Upper lobe of left lung (tissue), 6 donors: Measurements from ENCODE around the gene SPSB4. TPM values are rescaled to one million over a fixed set of nuclear protein-coding genes. Genes with fewer than 3 reads are reported as not detected.

ENCODE experiments used
- ATAC-seq, 2 donors: fragments of 200-7000 bp; cut with Tn5 transposase; one replicate each; pipeline ENCODE4 v1.9.1; 2022; ENCODE audit warnings: mild to moderate bottlenecking in 2 of 2, moderate library complexity in 2 of 2; ENCODE audit not compliant: low FRiP score in 2 of 2
- DNase-seq, 2 donors: peaks; one replicate each; pipeline ENCODE4 v3.0.0-alpha.2; 2019 to 2020
- H3K27ac ChIP-seq, 4 donors: fragments of 200-600 bp; sonication (generic); one replicate each; pipeline ENCODE4 v1.5.1; 2016 to 2019
- H3K27me3 ChIP-seq, 4 donors: fragments of 200-600 bp; sonication (generic); one replicate each; pipeline ENCODE4 v1.5.1; 2017 to 2019
- H3K36me3 ChIP-seq, 4 donors: fragments of 200-600 bp; sonication (generic); one replicate each; pipeline ENCODE4 v1.5.1; 2016 to 2019
- H3K4me1 ChIP-seq, 4 donors: fragments of 200-600 bp; sonication (generic); one replicate each; pipeline ENCODE4 v1.5.1; 2018 to 2019
- H3K4me3 ChIP-seq, 4 donors: fragments of 200-600 bp; sonication (generic); one replicate each; pipeline ENCODE4 v1.5.1; 2017 to 2019; ENCODE audit warnings: mild to moderate bottlenecking in 2 of 4, moderate library complexity in 1 of 4
- H3K9me3 ChIP-seq, 4 donors: fragments of 200-600 bp; sonication (generic); one replicate each; pipeline ENCODE4 v1.5.1; 2018 to 2019
- CTCF ChIP-seq, 6 experiments: fragments of 450-650 bp in 4 of 6; fragments of 200-600 bp in 2 of 6; sonication (generic) in 2 of 6; IDR thresholded peaks; one replicate each; pipeline ENCODE4 v1.5.1; 2016 to 2019; ENCODE audit warnings: antibody characterized with exemption in 6 of 6
- EP300 ChIP-seq, 4 donors: sonication (generic); formaldehyde crosslinking; IDR thresholded peaks; one replicate each; pipeline ENCODE4 v1.5.1; 2017; ENCODE audit warnings: antibody characterized with exemption in 4 of 4, control low read depth in 2 of 4
- POLR2A ChIP-seq, 4 donors: fragments of 450-650 bp; IDR thresholded peaks; one replicate each; pipeline ENCODE4 v1.5.1; 2016 to 2017; ENCODE audit warnings: antibody characterized with exemption in 4 of 4, mild to moderate bottlenecking in 2 of 4
- POLR2AphosphoS5 ChIP-seq, 2 donors: sonication (generic); formaldehyde crosslinking; IDR thresholded peaks; one replicate each; pipeline ENCODE4 v1.5.1; 2017; ENCODE audit warnings: antibody characterized with exemption in 2 of 2
- WGBS, 2 donors: methylation state at CpG; one replicate each; pipeline ENCODE4 v1.1.5; 2017 to 2018; 5-methylcytosine and 5-hydroxymethylcytosine counted together
- total RNA-seq, 6 donors: library from RNA; depleted of rRNA in 4 of 6; stranded (reverse); fragments of >200 nt in 4 of 6; gene quantifications; one replicate each; pipeline versions ENCODE4 v1.1.0 to v1.2.1, GENCODE V29; 2016 to 2021
- donor health status: DM: no; HTN: no; CAD: no; lungs with moderate emphysema.
- donor health status: DM: no; HTN: yes; CAD: no; lungs with severe emphysema.

Gene SPSB4
- total RNA-seq, 6 donors from 2014 or later = 0.29 to 4.2 (median 1.1) TPM; not detected in 1

- Histone ChIP-seq H3K36me3 (no peaks in the 10 kb centered on the region), H3K9me3 (no peaks in the 10 kb centered on the region), H3K27me3 (no peaks in the 10 kb centered on the region), H3K4me1 (no peaks in the 10 kb centered on the region), H3K4me3 (no peak overlapping the region), H3K27ac (no peak overlapping the region)
- no peak for TF ChIP-seq EP300 (IDR thresholded peaks at IDR 0.05)
- TF ChIP-seq CTCF (IDR thresholded peaks at IDR 0.05) = no peak
- TF ChIP-seq POLR2AphosphoS5 (IDR thresholded peaks at IDR 0.05) = no peak
- TF ChIP-seq POLR2A (IDR thresholded peaks at IDR 0.05) = no peak
- no peak for ATAC-seq
- 76 to 84% methylated on average over 4 of the region's 4 CpGs for WGBS, 2 donors
- no peak for DNase-seq
These were observed 6.2 kb upstream of the SPSB4 start for GRCh38 chr3:141044695-141045641.

GRCh38 chr3:141045849-141046248, 5.3 kb upstream of the SPSB4 start:
- Histone ChIP-seq H3K9me3 (no peaks in the 10 kb centered on the region), H3K27ac (no peak overlapping the region), H3K36me3 (no peaks in the 10 kb centered on the region), H3K4me1 (peaks cover 4 to 6% (median 5%) of the 10 kb centered on the region in 4 donors), H3K4me3 (no peak overlapping the region), H3K27me3 (peaks cover 0 to 6% (median under 1%) of the 10 kb centered on the region in 4 donors)
- TF ChIP-seq POLR2AphosphoS5 (IDR thresholded peaks at IDR 0.05) = no peak
- TF ChIP-seq EP300 (IDR thresholded peaks at IDR 0.05) = no peak
- 82 to 95% methylated on average over 1 of the region's 1 CpG for WGBS, 2 donors
- ATAC-seq (no peak), DNase-seq (no peak)

GRCh38 chr3:141047168-141047567, 4.0 kb upstream of the SPSB4 start:
- Histone ChIP-seq H3K36me3 (no peaks in the 10 kb centered on the region), H3K9me3 (no peaks in the 10 kb centered on the region), H3K4me3 (no peak overlapping the region), H3K27ac (no peak overlapping the region), H3K27me3 (peaks cover 0 to 18% (median 7%) of the 10 kb centered on the region in 4 donors), H3K4me1 (peaks cover 12 to 18% (median 16%) of the 10 kb centered on the region in 4 donors)
- ATAC-seq = no peak
- DNase-seq = no peak
- WGBS, 2 donors = 89 to 93% methylated on average over 1 of the region's 1 CpG
- no peak for TF ChIP-seq CTCF (IDR thresholded peaks at IDR 0.05)
- no peak for TF ChIP-seq POLR2A (IDR thresholded peaks at IDR 0.05)
- TF ChIP-seq EP300 (IDR thresholded peaks at IDR 0.05) = no peak
- TF ChIP-seq POLR2AphosphoS5 (IDR thresholded peaks at IDR 0.05) = no peak

GRCh38 chr3:141049681-141050080, 1.5 kb upstream of the SPSB4 start:
- Histone ChIP-seq H3K36me3 (no peaks in the 10 kb centered on the region), H3K27me3 (peaks cover 0 to 27% (median 9%) of the 10 kb centered on the region in 4 donors), H3K27ac (no peak overlapping the region), H3K4me1 (peaks cover 12 to 27% (median 16%) of the 10 kb centered on the region in 4 donors), H3K9me3 (no peaks in the 10 kb centered on the region), H3K4me3 (no peak overlapping the region)
- no peak for DNase-seq
- TF ChIP-seq POLR2A (IDR thresholded peaks at IDR 0.05) (no peak), POLR2AphosphoS5 (IDR thresholded peaks at IDR 0.05) (no peak), EP300 (IDR thresholded peaks at IDR 0.05) (no peak), CTCF (IDR thresholded peaks at IDR 0.05) (no peak)
- 25 to 56% methylated on average over 2 of the region's 2 CpGs for WGBS, 2 donors
- no peak for ATAC-seq

GRCh38 chr3:141051443-141052200, 475 bp downstream of the SPSB4 start:
- no peaks in the 10 kb centered on the region for H3K9me3 ChIP-seq
- H3K36me3 ChIP-seq = no peaks in the 10 kb centered on the region
- TF ChIP-seq CTCF (IDR thresholded peaks at IDR 0.05) = no peak
- no peak for TF ChIP-seq POLR2A (IDR thresholded peaks at IDR 0.05)
- no peak for TF ChIP-seq POLR2AphosphoS5 (IDR thresholded peaks at IDR 0.05)
- TF ChIP-seq EP300 (IDR thresholded peaks at IDR 0.05) = no peak
- H3K4me1 ChIP-seq = peaks cover 12 to 27% (median 16%) of the 10 kb centered on the region in 4 donors
- H3K27me3 ChIP-seq = peaks cover 0 to 27% (median 9%) of the 10 kb centered on the region in 4 donors
- DNase-seq (peak in 1 of 2 donors; percentile 85), ATAC-seq (peak in 1 of 2 donors; percentile 62)
- peak overlapping the region in 2 of 4 donors; percentile 35 to 56 for H3K27ac ChIP-seq
- 3% methylated on average over 45 of the region's 77 CpGs; no CpG with 5 or more reads in 1 of the 2 donors for WGBS, 2 donors
- H3K4me3 ChIP-seq = peak overlapping the region in 3 of 4 donors; percentile 42 to 54 (median 47)
